Measurements from ENCODE around the gene STK4.

Gene STK4

GRCh38 chr20:44966030-44966961 lies at the start of gene STK4:
Gene STK4, plus strand, starts transcription at chr20:44966512. Its CDS starts 57 bp downstream, at chr20:44966569.
- H3K4me3 ChIP-seq (ENCODE audit: low read depth, low read length): peak within 1 kb of the TSS; percentile 93
- TF ChIP-seq, protein P1, sequence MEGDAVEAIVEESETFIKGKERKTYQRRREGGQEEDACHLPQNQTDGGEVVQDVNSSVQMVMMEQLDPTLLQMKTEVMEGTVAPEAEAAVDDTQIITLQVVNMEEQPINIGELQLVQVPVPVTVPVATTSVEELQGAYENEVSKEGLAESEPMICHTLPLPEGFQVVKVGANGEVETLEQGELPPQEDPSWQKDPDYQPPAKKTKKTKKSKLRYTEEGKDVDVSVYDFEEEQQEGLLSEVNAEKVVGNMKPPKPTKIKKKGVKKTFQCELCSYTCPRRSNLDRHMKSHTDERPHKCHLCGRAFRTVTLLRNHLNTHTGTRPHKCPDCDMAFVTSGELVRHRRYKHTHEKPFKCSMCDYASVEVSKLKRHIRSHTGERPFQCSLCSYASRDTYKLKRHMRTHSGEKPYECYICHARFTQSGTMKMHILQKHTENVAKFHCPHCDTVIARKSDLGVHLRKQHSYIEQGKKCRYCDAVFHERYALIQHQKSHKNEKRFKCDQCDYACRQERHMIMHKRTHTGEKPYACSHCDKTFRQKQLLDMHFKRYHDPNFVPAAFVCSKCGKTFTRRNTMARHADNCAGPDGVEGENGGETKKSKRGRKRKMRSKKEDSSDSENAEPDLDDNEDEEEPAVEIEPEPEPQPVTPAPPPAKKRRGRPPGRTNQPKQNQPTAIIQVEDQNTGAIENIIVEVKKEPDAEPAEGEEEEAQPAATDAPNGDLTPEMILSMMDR (IDR thresholded peaks at IDR 0.05; ENCODE audit: insufficient read depth, low read depth, low read length, missing control alignments): peak; percentile 51
- peak; percentile 98 for DNase-seq (ENCODE audit: low read depth)

DNA sequence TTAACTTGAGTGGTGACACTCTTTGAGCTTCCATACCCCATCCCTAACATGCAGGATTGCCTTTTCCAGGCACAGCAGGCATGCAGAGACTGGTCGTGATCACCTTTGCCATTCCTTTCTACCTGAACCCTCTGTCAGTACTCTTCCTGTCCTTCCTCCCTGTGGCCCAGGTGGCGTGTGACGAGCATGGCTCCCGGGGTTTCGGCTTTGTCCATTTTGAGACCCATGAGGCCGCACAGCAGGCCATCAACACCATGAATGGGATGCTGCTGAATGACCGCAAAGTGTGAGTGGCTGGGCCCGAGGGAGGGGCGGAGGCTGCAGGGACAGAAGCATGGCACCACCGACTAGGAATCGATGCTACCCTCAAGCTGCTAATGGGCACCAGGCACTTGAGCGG lies 49.7 kb upstream of the STK4 start:
- no peak overlapping the region for H3K4me3 ChIP-seq (ENCODE audit: low read depth, low read length)
- TF ChIP-seq, protein P1 (IDR thresholded peaks at IDR 0.05; ENCODE audit: insufficient read depth, low read depth, low read length, missing control alignments): no peak
- no peak for DNase-seq (ENCODE audit: low read depth)

- H3K4me3 ChIP-seq (ENCODE audit: low read depth, low read length): no peak overlapping the region
- TF ChIP-seq, protein P1 (IDR thresholded peaks at IDR 0.05; ENCODE audit: insufficient read depth, low read depth, low read length, missing control alignments): no peak
Observed at GRCh38 chr20:44917399-44917798, 48.9 kb upstream of the STK4 start.

GRCh38 chr20:44918342-44918741 lies 48.0 kb upstream of the STK4 start:
- TF ChIP-seq, protein P1 (IDR thresholded peaks at IDR 0.05; ENCODE audit: insufficient read depth, low read depth, low read length, missing control alignments): no peak
- no peak overlapping the region for H3K4me3 ChIP-seq (ENCODE audit: low read depth, low read length)
- no peak for DNase-seq (ENCODE audit: low read depth)

More at GRCh38 chr20:44917399-44917798, 48.9 kb upstream of the STK4 start:
- no peak for DNase-seq (ENCODE audit: low read depth)

- H3K4me3 ChIP-seq (ENCODE audit: low read depth, low read length): no peak overlapping the region
- TF ChIP-seq, protein P1 (IDR thresholded peaks at IDR 0.05; ENCODE audit: insufficient read depth, low read depth, low read length, missing control alignments): no peak
- no peak for DNase-seq (ENCODE audit: low read depth)
Observed at GRCh38 chr20:44918761-44919160, 47.6 kb upstream of the STK4 start.

DNA sequence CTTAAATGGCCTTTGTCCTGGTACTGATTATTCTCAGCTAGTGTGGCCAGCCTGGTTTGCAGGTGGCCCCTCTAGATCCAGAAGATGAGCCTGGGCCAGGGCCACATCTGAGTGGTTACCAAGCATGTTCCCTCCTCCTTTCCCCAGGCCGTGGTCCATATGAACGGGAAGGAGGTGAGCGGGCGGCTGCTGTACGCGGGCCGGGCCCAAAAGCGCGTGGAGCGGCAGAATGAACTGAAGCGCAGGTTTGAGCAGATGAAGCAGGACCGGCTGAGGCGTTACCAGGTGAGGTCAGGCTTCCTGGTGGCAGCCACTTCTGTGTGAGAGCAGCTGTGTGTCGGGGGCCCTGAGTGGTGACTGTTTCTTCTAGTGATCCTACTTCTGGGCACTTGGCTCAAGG lies 44.9 kb upstream of the STK4 start:
- no peak overlapping the region for H3K4me3 ChIP-seq (ENCODE audit: low read depth, low read length)
- TF ChIP-seq, protein P1 (IDR thresholded peaks at IDR 0.05; ENCODE audit: insufficient read depth, low read depth, low read length, missing control alignments): no peak
- no peak for DNase-seq (ENCODE audit: low read depth)
